ENCODE measurements around the gene NR3C1.

The NR3C1 gene

GRCh38 chr5:143234162-143234842, 169.2 kb downstream of the NR3C1 start:
- no peak for DNase-seq (ENCODE audit: low read depth in 2 of 2)

GRCh38 chr5:143233031-143233430, 170.5 kb downstream of the NR3C1 start:
- no peak for DNase-seq (ENCODE audit: low read depth in 2 of 2)

- DNase-seq (ENCODE audit: low read depth in 2 of 2) = no peak
These were observed 171.3 kb downstream of the NR3C1 start for GRCh38 chr5:143231973-143232812.

GRCh38 chr5:143231416-143231815, 172.1 kb downstream of the NR3C1 start:
- no peak for DNase-seq (ENCODE audit: low read depth in 2 of 2)

- no peak for DNase-seq (ENCODE audit: low read depth in 2 of 2)
These were observed 172.8 kb downstream of the NR3C1 start for GRCh38 chr5:143230676-143230996.

GRCh38 chr5:143229896-143230675, 173.4 kb downstream of the NR3C1 start:
- no peak for DNase-seq (ENCODE audit: low read depth in 2 of 2)

- DNase-seq (ENCODE audit: low read depth in 2 of 2) = no peak
These were observed 174.0 kb downstream of the NR3C1 start for GRCh38 chr5:143229426-143229895.

GRCh38 chr5:143228597-143229293, 174.7 kb downstream of the NR3C1 start:
- DNase-seq (ENCODE audit: low read depth in 2 of 2) = no peak
